Measurements from ENCODE around the gene BPIFB4. TPM values are rescaled to one million over a fixed set of nuclear protein-coding genes. Genes with fewer than 3 reads are reported as not detected.

The BPIFB4 gene
- total RNA-seq, 1 experiment from 2014 or later: not detected

DNA sequence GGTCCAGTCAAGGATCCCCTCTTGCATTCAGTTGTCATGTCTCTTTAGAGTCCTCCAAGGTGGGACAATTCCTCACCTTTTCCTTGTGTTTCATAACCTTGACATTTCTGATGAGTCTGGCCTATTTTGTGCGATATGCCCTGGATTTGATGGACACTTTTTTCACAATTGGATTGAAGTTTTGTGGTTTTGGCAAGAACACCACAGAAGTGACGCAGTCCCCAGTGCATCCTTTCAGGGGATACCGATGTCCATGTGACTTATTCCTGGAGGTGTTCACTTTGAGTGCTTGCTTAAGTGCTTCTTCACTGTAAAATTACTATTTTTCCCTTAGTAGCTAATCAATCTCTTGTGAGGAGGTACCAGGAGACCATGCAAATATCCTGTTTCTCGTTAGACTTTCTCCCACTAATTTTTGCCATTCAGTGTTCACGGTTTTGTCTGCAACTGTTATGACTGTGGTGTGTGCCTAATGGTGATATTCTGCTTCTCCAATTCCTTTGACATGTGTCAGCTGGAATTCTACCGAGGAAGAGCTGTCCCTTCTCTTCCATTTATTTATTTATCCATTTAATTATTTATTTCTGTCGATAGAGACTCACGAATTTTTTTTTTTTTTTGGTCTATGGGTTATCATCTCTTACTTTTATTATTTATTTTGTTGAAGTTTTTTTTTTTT is 30.8 kb downstream of the BPIFB4 start:
- Histone ChIP-seq H3K4me3 (ENCODE audit: low read depth, low read length, poor library complexity, severe bottlenecking) (no peak overlapping the region), H3K27ac (ENCODE audit: low read depth, low read length, poor library complexity, severe bottlenecking) (no peak overlapping the region), H3K36me3 (ENCODE audit: insufficient read depth, low read length, poor library complexity, severe bottlenecking) (no peaks in the 10 kb centered on the region), H3K9me3 (ENCODE audit: low read depth, low read length, poor library complexity, severe bottlenecking) (no peaks in the 10 kb centered on the region), H3K27me3 (replicated peaks; ENCODE audit: insufficient read depth, low read depth, low read length, poor library complexity) (peaks cover 16% of the 10 kb centered on the region), H3K4me1 (ENCODE audit: insufficient read depth, low read length, poor library complexity, severe bottlenecking) (no peaks in the 10 kb centered on the region)
- CTCF ChIA-PET: no interaction called here
- intact Hi-C loops (cut with micrococcal nuclease; ENCODE audit: unreplicated experiment): no loop called here
- no peak for DNase-seq (ENCODE audit: low spot score)
- POLR2A ChIA-PET (ENCODE audit: low non-redundant PET): no interaction called here
- no TSS peak for BruUV-seq (replicated peaks)
- TF ChIP-seq, protein P1, sequence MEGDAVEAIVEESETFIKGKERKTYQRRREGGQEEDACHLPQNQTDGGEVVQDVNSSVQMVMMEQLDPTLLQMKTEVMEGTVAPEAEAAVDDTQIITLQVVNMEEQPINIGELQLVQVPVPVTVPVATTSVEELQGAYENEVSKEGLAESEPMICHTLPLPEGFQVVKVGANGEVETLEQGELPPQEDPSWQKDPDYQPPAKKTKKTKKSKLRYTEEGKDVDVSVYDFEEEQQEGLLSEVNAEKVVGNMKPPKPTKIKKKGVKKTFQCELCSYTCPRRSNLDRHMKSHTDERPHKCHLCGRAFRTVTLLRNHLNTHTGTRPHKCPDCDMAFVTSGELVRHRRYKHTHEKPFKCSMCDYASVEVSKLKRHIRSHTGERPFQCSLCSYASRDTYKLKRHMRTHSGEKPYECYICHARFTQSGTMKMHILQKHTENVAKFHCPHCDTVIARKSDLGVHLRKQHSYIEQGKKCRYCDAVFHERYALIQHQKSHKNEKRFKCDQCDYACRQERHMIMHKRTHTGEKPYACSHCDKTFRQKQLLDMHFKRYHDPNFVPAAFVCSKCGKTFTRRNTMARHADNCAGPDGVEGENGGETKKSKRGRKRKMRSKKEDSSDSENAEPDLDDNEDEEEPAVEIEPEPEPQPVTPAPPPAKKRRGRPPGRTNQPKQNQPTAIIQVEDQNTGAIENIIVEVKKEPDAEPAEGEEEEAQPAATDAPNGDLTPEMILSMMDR (conservative IDR thresholded peaks at IDR 0.05; ENCODE audit: low read depth, low read length): no peak
- TF ChIP-seq EZH2 (IDR thresholded peaks at IDR 0.05; ENCODE audit: borderline replicate concordance, low read depth, low read length, poor library complexity, severe bottlenecking): no peak

DNA sequence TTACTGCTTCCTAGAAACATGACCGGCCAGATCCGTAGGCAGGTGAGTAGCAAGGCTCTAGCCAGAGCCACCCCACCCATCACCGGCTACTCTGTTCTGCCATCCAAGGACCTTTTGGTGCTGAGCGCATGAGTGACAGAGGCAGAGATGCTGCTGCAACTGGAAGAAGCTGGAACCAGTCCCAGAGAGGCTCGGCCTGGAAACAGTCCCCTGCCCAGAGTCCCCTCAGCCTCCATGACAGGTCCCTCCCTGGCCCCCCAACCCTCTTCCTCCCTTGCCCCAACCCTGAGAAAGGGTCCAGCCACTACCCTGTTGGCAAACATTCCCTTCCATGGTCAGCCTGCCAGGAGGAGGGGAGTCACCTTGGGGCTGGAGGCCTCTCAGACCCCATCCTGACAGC is 31.9 kb downstream of the BPIFB4 start:
- H3K9me3 ChIP-seq (ENCODE audit: low read depth, low read length, poor library complexity, severe bottlenecking): no peaks in the 10 kb centered on the region
- POLR2A ChIA-PET (ENCODE audit: low non-redundant PET): no interaction called here
- no peaks in the 10 kb centered on the region for H3K4me1 ChIP-seq (ENCODE audit: insufficient read depth, low read length, poor library complexity, severe bottlenecking)
- DNase-seq (ENCODE audit: low spot score): no peak
- no peak overlapping the region for H3K27ac ChIP-seq (ENCODE audit: low read depth, low read length, poor library complexity, severe bottlenecking)
- no peak overlapping the region for H3K4me3 ChIP-seq (ENCODE audit: low read depth, low read length, poor library complexity, severe bottlenecking)
- CTCF ChIA-PET: no interaction called here
- TF ChIP-seq, protein P1 (conservative IDR thresholded peaks at IDR 0.05; ENCODE audit: low read depth, low read length): no peak
- no peak for TF ChIP-seq EZH2 (IDR thresholded peaks at IDR 0.05; ENCODE audit: borderline replicate concordance, low read depth, low read length, poor library complexity, severe bottlenecking)
- H3K27me3 ChIP-seq (replicated peaks; ENCODE audit: insufficient read depth, low read depth, low read length, poor library complexity): peaks cover 16% of the 10 kb centered on the region
- intact Hi-C loops (cut with micrococcal nuclease; ENCODE audit: unreplicated experiment): no loop called here
- H3K36me3 ChIP-seq (ENCODE audit: insufficient read depth, low read length, poor library complexity, severe bottlenecking): no peaks in the 10 kb centered on the region
- no TSS peak for BruUV-seq (replicated peaks)

DNA sequence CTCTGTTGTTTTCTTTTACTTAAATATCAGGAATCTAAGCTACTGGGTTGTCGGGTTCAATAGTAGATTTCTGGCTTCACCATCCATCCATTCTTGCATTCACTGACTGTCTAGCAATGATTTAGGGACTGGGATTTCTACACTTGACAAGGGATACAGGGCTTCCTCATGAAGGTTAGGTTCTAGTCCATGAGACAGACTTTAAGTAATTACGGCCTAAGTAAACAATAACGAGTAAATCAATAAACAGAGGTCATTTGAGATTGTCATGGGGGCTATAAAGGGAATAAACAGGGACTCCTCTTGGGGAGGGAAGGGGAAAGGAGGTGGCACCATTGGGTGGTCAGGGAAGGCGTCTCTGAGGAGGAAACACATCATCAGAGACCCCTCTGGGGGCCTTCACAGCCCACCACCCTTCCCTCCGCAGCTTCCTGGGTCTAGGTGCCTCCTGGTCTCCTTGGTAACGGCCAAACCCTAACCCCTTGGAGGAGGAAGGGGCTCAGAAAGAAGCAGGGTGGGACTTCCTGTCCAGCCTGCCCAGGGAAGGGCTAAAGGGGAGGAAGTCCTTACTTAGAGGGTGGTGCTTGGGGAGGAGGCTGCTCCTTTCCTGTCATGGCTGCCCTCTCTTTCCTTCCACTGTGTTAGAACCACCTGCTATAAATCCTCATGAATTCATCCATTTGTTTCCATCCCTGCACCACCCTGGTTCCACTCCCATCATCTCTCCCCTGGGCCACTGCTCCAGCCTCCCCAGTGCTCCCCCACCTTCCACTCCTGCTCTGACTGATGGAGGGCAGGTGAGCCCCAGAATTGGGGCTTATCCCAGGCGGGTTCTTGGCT is 33.3 kb downstream of the BPIFB4 start:
- no peak for DNase-seq (ENCODE audit: low spot score)
- Histone ChIP-seq H3K9me3 (ENCODE audit: low read depth, low read length, poor library complexity, severe bottlenecking) (no peaks in the 10 kb centered on the region), H3K36me3 (ENCODE audit: insufficient read depth, low read length, poor library complexity, severe bottlenecking) (no peaks in the 10 kb centered on the region), H3K27ac (ENCODE audit: low read depth, low read length, poor library complexity, severe bottlenecking) (no peak overlapping the region), H3K4me1 (ENCODE audit: insufficient read depth, low read length, poor library complexity, severe bottlenecking) (no peaks in the 10 kb centered on the region), H3K4me3 (ENCODE audit: low read depth, low read length, poor library complexity, severe bottlenecking) (no peak overlapping the region), H3K27me3 (replicated peaks; ENCODE audit: insufficient read depth, low read depth, low read length, poor library complexity) (peaks cover 16% of the 10 kb centered on the region)
- no peak for TF ChIP-seq EZH2 (IDR thresholded peaks at IDR 0.05; ENCODE audit: borderline replicate concordance, low read depth, low read length, poor library complexity, severe bottlenecking)
- TF ChIP-seq, protein P1 (conservative IDR thresholded peaks at IDR 0.05; ENCODE audit: low read depth, low read length): no peak
- BruUV-seq (replicated peaks): no TSS peak
- intact Hi-C loops (cut with micrococcal nuclease; ENCODE audit: unreplicated experiment): no loop called here
- CTCF ChIA-PET: no interaction called here
- POLR2A ChIA-PET (ENCODE audit: low non-redundant PET): no interaction called here
